Sigmoid colon (tissue), 4 donors: ENCODE measurements around the gene COMMD1.

Source experiments
- EP300 ChIP-seq, 4 donors: sonication (generic); formaldehyde crosslinking; IDR thresholded peaks; one replicate each; pipeline ENCODE4 v1.6.1; 2017; ENCODE audit warnings: antibody characterized with exemption in 4 of 4
- POLR2A ChIP-seq, 2 donors: fragments of 450-650 bp; IDR thresholded peaks; one replicate each; pipeline ENCODE4 v1.6.1; 2016; ENCODE audit warnings: antibody characterized with exemption in 2 of 2, mild to moderate bottlenecking in 2 of 2, moderate library complexity in 2 of 2
- TF ChIP-seq, protein P1 (sequence below), 4 experiments: fragments of 450-650 bp in 3 of 4; fragments of 200-600 bp in 1 of 4; IDR thresholded peaks; one replicate each; pipeline ENCODE4 v1.5.1; 2016 to 2019; ENCODE audit warnings: antibody characterized with exemption in 4 of 4, mild to moderate bottlenecking in 3 of 4, moderate library complexity in 2 of 4

DNA sequence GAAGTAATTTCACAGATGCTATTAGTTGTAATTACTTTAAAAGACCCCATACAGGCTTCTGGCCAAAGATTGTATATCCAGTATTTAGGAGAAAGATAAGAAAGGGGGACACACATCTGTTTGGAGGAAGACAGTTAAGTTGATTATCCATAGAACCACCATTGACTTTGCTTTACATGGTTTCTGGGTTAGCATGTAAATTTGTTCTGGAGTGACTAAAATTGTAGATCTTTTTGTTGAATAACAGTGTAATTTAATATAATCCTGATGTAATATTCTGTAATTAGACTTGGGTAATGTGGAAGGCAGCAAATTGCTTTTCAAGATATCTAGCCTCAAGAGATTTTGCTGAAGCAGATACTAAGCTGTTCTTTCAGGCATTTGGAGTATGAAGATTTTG is 17.2 kb downstream of the COMMD1 start:
- TF ChIP-seq, protein P1, sequence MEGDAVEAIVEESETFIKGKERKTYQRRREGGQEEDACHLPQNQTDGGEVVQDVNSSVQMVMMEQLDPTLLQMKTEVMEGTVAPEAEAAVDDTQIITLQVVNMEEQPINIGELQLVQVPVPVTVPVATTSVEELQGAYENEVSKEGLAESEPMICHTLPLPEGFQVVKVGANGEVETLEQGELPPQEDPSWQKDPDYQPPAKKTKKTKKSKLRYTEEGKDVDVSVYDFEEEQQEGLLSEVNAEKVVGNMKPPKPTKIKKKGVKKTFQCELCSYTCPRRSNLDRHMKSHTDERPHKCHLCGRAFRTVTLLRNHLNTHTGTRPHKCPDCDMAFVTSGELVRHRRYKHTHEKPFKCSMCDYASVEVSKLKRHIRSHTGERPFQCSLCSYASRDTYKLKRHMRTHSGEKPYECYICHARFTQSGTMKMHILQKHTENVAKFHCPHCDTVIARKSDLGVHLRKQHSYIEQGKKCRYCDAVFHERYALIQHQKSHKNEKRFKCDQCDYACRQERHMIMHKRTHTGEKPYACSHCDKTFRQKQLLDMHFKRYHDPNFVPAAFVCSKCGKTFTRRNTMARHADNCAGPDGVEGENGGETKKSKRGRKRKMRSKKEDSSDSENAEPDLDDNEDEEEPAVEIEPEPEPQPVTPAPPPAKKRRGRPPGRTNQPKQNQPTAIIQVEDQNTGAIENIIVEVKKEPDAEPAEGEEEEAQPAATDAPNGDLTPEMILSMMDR (IDR thresholded peaks at IDR 0.05), result no peak
- TF ChIP-seq POLR2A (IDR thresholded peaks at IDR 0.05) (no peak), EP300 (IDR thresholded peaks at IDR 0.05) (no peak)
